Astrocyte (in vitro differentiated cells and primary cell): ENCODE data around the gene PSENEN.

ENCODE experiments used
- CTCF ChIP-seq: IDR thresholded peaks from 2 replicates; pipeline ENCODE4 v1.5.1; 2011; ENCODE audit warnings: low read depth, mild to moderate bottlenecking, inconsistent platforms, low read length, moderate library complexity; ENCODE audit not compliant: insufficient read depth
- EZH2 ChIP-seq: IDR thresholded peaks from 2 replicates; pipeline ENCODE4 v1.6.1; 2012; ENCODE audit warnings: mild to moderate bottlenecking, low read length, inconsistent platforms; ENCODE audit not compliant: insufficient read depth

- TF ChIP-seq CTCF (no peak), EZH2 (no peak)
Measured at GRCh38 chr19:35766571-35767104, 21.2 kb downstream of the PSENEN start.
